Fibroblast of the aortic adventitia (primary cell): ENCODE data around the gene BLMH. TPM values are rescaled to one million over a fixed set of nuclear protein-coding genes. Genes with fewer than 3 reads are reported as not detected.
"Not testable (repeated sequence)": the region's sequence is repeated elsewhere in the genome, so short reads cannot be mapped to it uniquely, and the experiment has no call there.

Experiments used
- DNase-seq: peaks from one replicate; pipeline ENCODE4 v3.0.0-alpha.2; 2010; ENCODE audit warnings: low read depth
- H3K4me3 ChIP-seq: 2 replicates; pipeline ENCODE4 v1.5.1; 2011; ENCODE audit warnings: low read depth, mild to moderate bottlenecking, control low read depth, low read length, moderate library complexity
- total RNA-seq: library from RNA; depleted of rRNA; stranded (reverse); fragments of >200 nt; gene quantifications from 2 replicates; pipeline ENCODE4 v1.2.3, GENCODE V29; 2012; ENCODE audit warnings: low replicate concordance
- TF ChIP-seq, protein P1 (sequence below): IDR thresholded peaks from 2 replicates; pipeline ENCODE4 v1.5.1; 2011; ENCODE audit warnings: mild to moderate bottlenecking, low read length, control low read depth, inconsistent platforms; ENCODE audit not compliant: insufficient read depth

The BLMH gene
- total RNA-seq, 1 donor, result 30.5 TPM

DNA sequence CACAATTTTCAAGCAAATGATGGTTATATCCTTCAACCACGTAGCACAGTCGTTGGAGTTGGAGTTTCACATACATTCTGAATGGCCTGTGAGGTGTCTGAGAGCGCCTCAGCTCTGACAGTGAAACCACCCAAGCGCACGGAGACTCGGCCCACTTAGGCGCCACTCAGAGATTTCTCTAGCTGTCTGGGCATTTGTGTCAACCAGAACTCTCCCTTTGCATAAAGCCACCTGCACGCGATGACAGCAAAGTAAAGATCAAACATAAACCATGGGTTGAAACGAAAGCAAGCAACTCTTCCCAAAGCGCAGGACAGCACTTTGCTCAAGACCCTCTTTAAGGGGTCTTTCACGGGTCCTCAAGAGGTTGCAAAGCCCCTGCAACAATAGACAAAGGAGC is 56.8 kb downstream of the BLMH start:
- peak overlapping the region; percentile 63 for H3K4me3 ChIP-seq
- TF ChIP-seq, protein P1, sequence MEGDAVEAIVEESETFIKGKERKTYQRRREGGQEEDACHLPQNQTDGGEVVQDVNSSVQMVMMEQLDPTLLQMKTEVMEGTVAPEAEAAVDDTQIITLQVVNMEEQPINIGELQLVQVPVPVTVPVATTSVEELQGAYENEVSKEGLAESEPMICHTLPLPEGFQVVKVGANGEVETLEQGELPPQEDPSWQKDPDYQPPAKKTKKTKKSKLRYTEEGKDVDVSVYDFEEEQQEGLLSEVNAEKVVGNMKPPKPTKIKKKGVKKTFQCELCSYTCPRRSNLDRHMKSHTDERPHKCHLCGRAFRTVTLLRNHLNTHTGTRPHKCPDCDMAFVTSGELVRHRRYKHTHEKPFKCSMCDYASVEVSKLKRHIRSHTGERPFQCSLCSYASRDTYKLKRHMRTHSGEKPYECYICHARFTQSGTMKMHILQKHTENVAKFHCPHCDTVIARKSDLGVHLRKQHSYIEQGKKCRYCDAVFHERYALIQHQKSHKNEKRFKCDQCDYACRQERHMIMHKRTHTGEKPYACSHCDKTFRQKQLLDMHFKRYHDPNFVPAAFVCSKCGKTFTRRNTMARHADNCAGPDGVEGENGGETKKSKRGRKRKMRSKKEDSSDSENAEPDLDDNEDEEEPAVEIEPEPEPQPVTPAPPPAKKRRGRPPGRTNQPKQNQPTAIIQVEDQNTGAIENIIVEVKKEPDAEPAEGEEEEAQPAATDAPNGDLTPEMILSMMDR, result no peak
- no peak for DNase-seq

DNA sequence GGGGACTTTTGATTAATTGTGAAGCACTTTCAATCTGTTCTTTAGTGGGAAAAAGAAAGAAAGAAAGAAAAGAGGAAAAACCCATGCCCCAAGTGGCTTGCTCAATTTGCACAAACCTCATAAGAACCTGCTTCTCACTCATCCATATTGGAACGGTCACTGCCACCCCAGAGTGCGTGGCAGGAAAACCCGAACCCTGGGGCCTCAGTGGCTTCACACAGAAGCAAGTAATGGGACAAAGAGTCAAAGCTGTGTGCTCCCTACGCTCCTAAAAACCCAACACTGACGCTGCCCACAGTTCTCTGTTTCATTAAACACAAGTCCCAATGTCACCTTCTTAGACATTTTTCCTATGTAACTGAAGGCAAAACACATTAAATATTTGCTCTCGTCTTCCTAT is 57.4 kb downstream of the BLMH start:
- TF ChIP-seq, protein P1, result no peak
- no peak overlapping the region for H3K4me3 ChIP-seq
- DNase-seq, result no peak

DNA sequence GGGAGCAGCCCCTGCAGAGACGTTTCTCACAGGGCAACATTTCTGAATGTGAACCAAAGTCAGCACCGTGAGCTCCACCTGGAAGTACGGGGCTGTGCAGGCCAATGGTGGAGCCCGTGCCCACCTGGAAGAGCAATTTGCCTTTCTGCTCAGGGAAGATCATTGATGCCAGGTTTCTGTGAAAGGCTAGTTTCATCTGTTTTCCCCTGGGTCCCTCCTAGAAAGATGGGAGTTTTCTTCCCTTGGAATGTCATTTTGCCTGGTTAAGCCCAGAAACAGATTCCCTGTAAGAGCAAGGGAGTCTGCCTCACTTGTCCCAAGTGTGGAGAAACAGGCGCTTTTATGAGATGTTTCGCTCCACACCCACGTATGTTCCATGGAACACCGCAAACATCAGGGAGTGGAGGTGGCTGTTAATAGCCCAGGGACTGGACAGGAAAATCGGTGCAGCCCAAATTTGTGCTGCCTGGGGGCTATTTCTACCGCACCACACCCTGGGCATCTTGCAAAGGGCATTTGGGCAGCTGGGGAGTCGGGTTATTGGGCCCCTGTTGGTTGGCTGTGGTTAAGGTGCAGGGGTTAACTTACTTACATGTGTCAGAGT is 58.8 kb downstream of the BLMH start:
- no peak for DNase-seq
- H3K4me3 ChIP-seq, result no peak overlapping the region
- TF ChIP-seq, protein P1, result no peak

DNA sequence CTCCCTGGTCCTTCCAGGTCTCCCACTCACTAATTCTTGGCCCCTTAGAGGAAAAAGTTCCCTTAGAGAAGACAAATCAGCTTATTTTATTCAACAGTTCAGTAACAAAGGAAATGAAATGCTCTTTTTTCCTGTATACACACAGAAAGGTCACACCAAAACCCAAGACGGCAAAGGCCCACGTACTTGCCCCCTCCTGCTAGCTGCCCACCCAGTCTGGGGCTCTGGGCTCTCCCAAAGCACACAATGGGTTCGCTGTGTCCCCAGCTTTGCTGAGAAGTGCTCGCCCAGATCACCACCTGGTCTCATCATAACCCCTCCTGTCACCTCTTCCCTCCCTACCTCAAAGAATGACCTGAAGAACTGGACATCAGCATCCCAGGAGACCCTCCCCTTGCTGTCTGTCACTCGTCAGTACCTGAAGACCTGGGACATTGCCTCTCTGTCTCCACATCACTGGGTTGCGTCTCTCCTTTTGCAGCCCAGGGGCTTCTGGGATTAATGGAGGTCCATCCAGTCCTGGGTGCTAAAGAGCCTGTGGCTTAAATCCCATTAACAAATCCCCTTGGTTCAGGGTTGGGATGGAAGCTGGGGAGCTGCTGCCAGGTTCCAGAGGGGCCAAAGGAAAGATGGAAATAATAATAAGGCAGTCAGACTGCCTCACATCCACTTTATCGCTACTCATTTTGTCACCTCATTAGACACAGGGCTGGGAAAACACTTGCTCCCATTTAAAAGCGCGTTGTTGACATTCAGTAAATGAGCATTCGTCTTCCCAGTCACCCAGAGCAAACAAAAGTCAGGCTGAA is 59.5 kb downstream of the BLMH start:
- H3K4me3 ChIP-seq, result no peak overlapping the region
- TF ChIP-seq, protein P1, result no peak
- DNase-seq, result no peak

DNA sequence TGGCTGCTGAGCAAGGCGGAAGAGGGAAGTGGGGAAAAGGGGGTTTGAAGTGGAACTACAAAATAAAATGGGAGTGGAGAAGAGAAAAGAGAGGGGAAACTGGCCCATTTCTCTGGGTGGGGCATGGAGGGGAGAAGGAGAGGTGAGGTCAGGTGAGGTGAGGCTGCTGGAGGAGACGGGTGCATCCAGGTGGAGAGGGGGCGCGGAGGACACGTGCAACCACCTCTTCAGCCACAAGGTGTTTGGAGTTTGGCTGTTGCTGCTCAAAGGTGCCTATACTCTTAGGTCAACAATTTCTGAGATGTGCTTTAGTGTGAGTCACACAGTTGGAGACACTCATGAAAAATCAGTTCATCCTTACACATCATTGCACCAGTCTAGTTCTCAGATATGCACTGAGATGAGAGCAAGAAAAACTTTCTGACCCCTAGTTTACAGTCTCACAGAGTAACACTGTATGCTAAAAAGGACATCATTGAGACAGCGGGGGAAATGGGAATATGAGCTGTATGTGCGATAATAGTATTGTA is 61.1 kb downstream of the BLMH start:
- peak; percentile 34 for DNase-seq
- no peak overlapping the region for H3K4me3 ChIP-seq
- TF ChIP-seq, protein P1, result no peak

DNA sequence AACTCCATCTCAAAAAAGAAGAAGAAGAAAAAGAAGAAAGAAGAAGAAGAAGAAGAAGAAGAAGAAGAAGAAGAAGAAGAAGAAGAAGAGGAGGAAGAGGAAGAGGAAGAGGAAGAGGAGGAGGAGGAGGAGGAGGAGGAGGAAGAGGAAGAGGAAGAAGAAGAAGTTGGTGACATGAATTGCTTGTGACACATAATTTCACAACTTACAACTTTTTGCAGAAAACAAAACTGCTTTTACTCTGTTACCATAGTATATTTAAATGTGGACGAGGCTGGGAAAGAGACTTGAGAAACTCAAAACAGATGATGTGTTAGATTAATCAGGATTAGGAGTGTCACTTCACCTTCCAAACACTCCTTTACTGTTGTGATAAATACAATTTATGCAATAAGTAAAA is 61.7 kb downstream of the BLMH start:
- DNase-seq, H3K4me3 ChIP-seq: not testable (repeated sequence)

DNA sequence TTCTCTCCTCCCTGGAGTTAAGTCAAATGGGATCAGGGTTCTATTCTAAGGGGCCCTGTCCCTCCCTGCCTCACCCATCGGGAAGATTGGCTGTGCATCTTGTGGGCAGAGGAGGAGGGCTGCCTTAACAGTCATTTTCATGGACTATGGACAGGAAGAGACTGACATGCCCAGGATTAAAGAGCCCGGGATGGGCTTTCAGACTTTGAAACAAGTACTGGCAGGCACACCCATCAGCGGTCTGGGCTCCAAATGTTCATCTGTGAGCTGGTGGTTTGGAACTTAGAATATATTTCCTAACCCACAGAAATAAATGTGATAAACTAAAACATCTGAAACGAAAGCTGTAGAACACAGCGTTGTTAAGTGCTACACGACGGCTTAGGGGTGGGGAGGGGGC is 62.7 kb downstream of the BLMH start:
- TF ChIP-seq, protein P1, result no peak
- H3K4me3 ChIP-seq, result no peak overlapping the region
- peak; percentile 26 for DNase-seq
